Measurements from ENCODE around the gene HSFX3.
"Not testable (repeated sequence)": the region's sequence is repeated elsewhere in the genome, so short reads cannot be mapped to it uniquely, and the experiment has no call there.

Gene HSFX3

GRCh38 chrX:149541521-149542047 lies 8.1 kb downstream of the HSFX3 start:
- no peak for DNase-seq

- peak; percentile 93 to 95 for DNase-seq
Measured at GRCh38 chrX:149540621-149541520, 8.9 kb downstream of the HSFX3 start, which contains the start of gene EOLA1. Gene EOLA1, plus strand, starts transcription at chrX:149541012. Its CDS starts 4,619 bp downstream, at chrX:149545631.

- DNase-seq = peak; percentile 92 to 94
Measured at GRCh38 chrX:149540131-149540620, 9.5 kb downstream of the HSFX3 start.

- peak; percentile 94 to 95 for DNase-seq
Measured at GRCh38 chrX:149539283-149540130, 10.2 kb downstream of the HSFX3 start.

- not testable (repeated sequence) for DNase-seq
Measured at GRCh38 chrX:149537474-149537873, 12.2 kb downstream of the HSFX3 start.

- DNase-seq = not testable (repeated sequence)
Measured at GRCh38 chrX:149534926-149535602, 14.7 kb downstream of the HSFX3 start.

- DNase-seq = not testable (repeated sequence)
Measured at GRCh38 chrX:149533999-149534398, 15.7 kb downstream of the HSFX3 start.

GRCh38 chrX:149532868-149533267 lies 16.9 kb downstream of the HSFX3 start:
- DNase-seq = not testable (repeated sequence)

GRCh38 chrX:149531599-149531998 lies 18.1 kb downstream of the HSFX3 start:
- no peak for DNase-seq

- DNase-seq = no peak
Measured at GRCh38 chrX:149528381-149528780, 21.3 kb downstream of the HSFX3 start.

GRCh38 chrX:149527705-149528104 lies 22.0 kb downstream of the HSFX3 start:
- DNase-seq = peak; percentile 62 to 77

- DNase-seq = not testable (repeated sequence)
Measured at GRCh38 chrX:149526318-149527033, 23.2 kb downstream of the HSFX3 start.

- peak; percentile 59 to 75 for DNase-seq
Measured at GRCh38 chrX:149525903-149526302, 23.8 kb downstream of the HSFX3 start.

GRCh38 chrX:149525389-149525788 lies 24.3 kb downstream of the HSFX3 start:
- peak; percentile 87 to 92 for DNase-seq

- DNase-seq = no peak
Measured at GRCh38 chrX:149522916-149523315, 26.8 kb downstream of the HSFX3 start.

GRCh38 chrX:149521438-149521837 lies 28.3 kb downstream of the HSFX3 start:
- DNase-seq = peak in 1 of 2 donors; percentile 58

GRCh38 chrX:149520636-149521277 lies 29.0 kb downstream of the HSFX3 start:
- DNase-seq = not testable (repeated sequence)

- no peak for DNase-seq
Measured at GRCh38 chrX:149518236-149518635, 31.5 kb downstream of the HSFX3 start.

- DNase-seq = no peak
Measured at GRCh38 chrX:149517308-149517707, 32.4 kb downstream of the HSFX3 start.

- DNase-seq = no peak
Measured at GRCh38 chrX:149516604-149517003, 33.1 kb downstream of the HSFX3 start.

- DNase-seq = no peak
Measured at GRCh38 chrX:149515954-149516602, 33.6 kb downstream of the HSFX3 start.

Measured in CD4-positive, alpha-beta T cell treated with Interleukin-4 for 1 hour (primary cell).